Measurements from ENCODE around the gene NFASC.

Gene NFASC

DNA sequence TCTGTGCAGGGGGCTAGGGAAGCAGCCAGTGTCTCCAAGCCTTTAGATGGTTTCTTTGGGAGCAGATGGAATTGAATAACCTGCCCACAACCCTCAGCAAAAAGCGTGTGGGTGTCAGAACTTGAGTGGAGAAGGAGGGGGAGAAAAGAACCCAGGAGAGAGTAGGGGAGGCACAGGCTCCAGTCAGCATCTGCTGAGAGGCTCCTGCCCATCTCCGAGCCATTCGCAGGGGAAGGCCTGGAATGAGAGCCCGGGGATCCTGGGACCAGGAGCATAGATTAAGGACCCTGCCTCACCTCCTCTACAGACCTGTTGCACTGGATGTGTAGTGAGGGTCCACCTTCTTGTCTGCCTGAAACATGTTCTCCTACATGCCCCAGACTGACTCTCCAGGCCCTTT lies 197.3 kb downstream of the NFASC start:
- peaks cover 0 to 5% of the 10 kb centered on the region in 2 donors for H3K4me1 ChIP-seq (ENCODE audit: control insufficient read depth in 1 of 2, insufficient read depth in 2 of 2, low read length in 2 of 2)
- no peaks in the 10 kb centered on the region for H3K27me3 ChIP-seq (ENCODE audit: low read depth, low read length)
- H3K27ac ChIP-seq (ENCODE audit: low read length) = no peak overlapping the region
- no peaks in the 10 kb centered on the region for H3K9me3 ChIP-seq (ENCODE audit: control insufficient read depth in 1 of 2, low read length in 2 of 2)
- no peaks in the 10 kb centered on the region for H3K36me3 ChIP-seq (ENCODE audit: control insufficient read depth in 1 of 2, insufficient read depth in 2 of 2, low read length in 2 of 2)
- H3K4me3 ChIP-seq (ENCODE audit: low read depth in 1 of 2, low read length in 2 of 2) = no peak overlapping the region

DNA sequence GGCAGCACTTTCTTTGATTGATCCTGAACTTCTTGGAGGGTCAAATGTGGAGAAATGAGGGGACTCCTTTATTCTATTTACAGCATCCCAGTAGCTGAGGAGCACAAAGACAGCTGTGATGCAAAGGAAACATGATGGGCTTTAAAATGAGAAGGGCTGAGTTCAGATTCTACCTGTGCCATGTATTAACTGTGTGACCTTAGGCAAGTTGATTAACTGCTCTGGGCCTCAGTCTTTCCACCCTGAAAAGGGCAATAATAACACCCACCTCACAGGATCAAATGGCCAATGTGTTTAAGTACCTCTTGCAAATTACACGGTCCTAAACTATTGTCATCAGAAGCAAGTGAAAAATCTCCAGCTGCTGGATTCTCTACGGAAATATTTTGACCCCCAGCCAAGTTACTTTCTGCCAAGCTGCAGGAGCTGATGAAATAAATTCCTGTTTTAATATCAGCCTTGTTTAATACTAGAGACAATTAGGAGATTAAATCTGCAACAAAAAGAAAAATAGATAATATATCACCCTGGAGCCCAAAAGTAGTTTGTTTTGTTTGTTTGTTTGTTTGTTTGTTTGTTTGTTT lies 197.9 kb downstream of the NFASC start:
- Histone ChIP-seq H3K4me1 (ENCODE audit: control insufficient read depth in 1 of 2, insufficient read depth in 2 of 2, low read length in 2 of 2) (peaks cover 0 to 5% of the 10 kb centered on the region in 2 donors), H3K27ac (ENCODE audit: low read length) (no peak overlapping the region), H3K27me3 (ENCODE audit: low read depth, low read length) (no peaks in the 10 kb centered on the region), H3K36me3 (ENCODE audit: control insufficient read depth in 1 of 2, insufficient read depth in 2 of 2, low read length in 2 of 2) (no peaks in the 10 kb centered on the region), H3K9me3 (ENCODE audit: control insufficient read depth in 1 of 2, low read length in 2 of 2) (no peaks in the 10 kb centered on the region), H3K4me3 (ENCODE audit: low read depth in 1 of 2, low read length in 2 of 2) (no peak overlapping the region)

GRCh38 chr1:205069371-205070125 lies 198.9 kb downstream of the NFASC start:
- no peaks in the 10 kb centered on the region for H3K9me3 ChIP-seq (ENCODE audit: control insufficient read depth in 1 of 2, low read length in 2 of 2)
- H3K36me3 ChIP-seq (ENCODE audit: control insufficient read depth in 1 of 2, insufficient read depth in 2 of 2, low read length in 2 of 2) = no peaks in the 10 kb centered on the region
- H3K4me1 ChIP-seq (ENCODE audit: control insufficient read depth in 1 of 2, insufficient read depth in 2 of 2, low read length in 2 of 2) = peaks cover 0 to 5% of the 10 kb centered on the region in 2 donors
- H3K4me3 ChIP-seq (ENCODE audit: low read depth in 1 of 2, low read length in 2 of 2) = no peak overlapping the region
- H3K27me3 ChIP-seq (ENCODE audit: low read depth, low read length) = no peaks in the 10 kb centered on the region
- H3K27ac ChIP-seq (ENCODE audit: low read length) = no peak overlapping the region

- Histone ChIP-seq H3K27ac (ENCODE audit: low read length) (no peak overlapping the region), H3K4me1 (ENCODE audit: control insufficient read depth in 1 of 2, insufficient read depth in 2 of 2, low read length in 2 of 2) (peaks cover 0 to 5% of the 10 kb centered on the region in 2 donors), H3K27me3 (ENCODE audit: low read depth, low read length) (no peaks in the 10 kb centered on the region), H3K4me3 (ENCODE audit: low read depth in 1 of 2, low read length in 2 of 2) (no peak overlapping the region), H3K9me3 (ENCODE audit: control insufficient read depth in 1 of 2, low read length in 2 of 2) (no peaks in the 10 kb centered on the region), H3K36me3 (ENCODE audit: control insufficient read depth in 1 of 2, insufficient read depth in 2 of 2, low read length in 2 of 2) (no peaks in the 10 kb centered on the region)
These were observed 200.4 kb downstream of the NFASC start for GRCh38 chr1:205071028-205071409.

GRCh38 chr1:205071801-205072200 lies 201.1 kb downstream of the NFASC start:
- H3K4me3 ChIP-seq (ENCODE audit: low read depth in 1 of 2, low read length in 2 of 2) = no peak overlapping the region
- H3K27ac ChIP-seq (ENCODE audit: low read length) = no peak overlapping the region
- H3K4me1 ChIP-seq (ENCODE audit: control insufficient read depth in 1 of 2, insufficient read depth in 2 of 2, low read length in 2 of 2) = peaks cover 0 to 5% of the 10 kb centered on the region in 2 donors
- no peaks in the 10 kb centered on the region for H3K9me3 ChIP-seq (ENCODE audit: control insufficient read depth in 1 of 2, low read length in 2 of 2)
- H3K36me3 ChIP-seq (ENCODE audit: control insufficient read depth in 1 of 2, insufficient read depth in 2 of 2, low read length in 2 of 2) = no peaks in the 10 kb centered on the region
- no peaks in the 10 kb centered on the region for H3K27me3 ChIP-seq (ENCODE audit: low read depth, low read length)

- Histone ChIP-seq H3K27me3 (ENCODE audit: low read depth, low read length) (no peaks in the 10 kb centered on the region), H3K4me1 (ENCODE audit: control insufficient read depth in 1 of 2, insufficient read depth in 2 of 2, low read length in 2 of 2) (peaks cover 0 to 5% of the 10 kb centered on the region in 2 donors), H3K36me3 (ENCODE audit: control insufficient read depth in 1 of 2, insufficient read depth in 2 of 2, low read length in 2 of 2) (no peaks in the 10 kb centered on the region), H3K4me3 (ENCODE audit: low read depth in 1 of 2, low read length in 2 of 2) (no peak overlapping the region), H3K27ac (ENCODE audit: low read length) (no peak overlapping the region), H3K9me3 (ENCODE audit: control insufficient read depth in 1 of 2, low read length in 2 of 2) (no peaks in the 10 kb centered on the region)
These were observed 201.6 kb downstream of the NFASC start for GRCh38 chr1:205072286-205072685.
